ENCODE results near the gene PTBP1.

Gene PTBP1

GRCh38 chr19:821825-822503, 24.7 kb downstream of the PTBP1 start, which contains the start of gene PLPPR3:
TSS of gene PLPPR3 (minus strand) at chr19:821955. CDS start at chr19:821559, 396 bp downstream.
- Histone ChIP-seq H3F3A (ENCODE audit: insufficient read depth) (no peaks in the 10 kb centered on the region), H3K9me3 (ENCODE audit: insufficient read depth, low read length) (no peaks in the 10 kb centered on the region), H3K36me3 (ENCODE audit: low read length) (no peaks in the 10 kb centered on the region), H3K9me2 (replicated peaks; ENCODE audit: insufficient read depth, low read length) (no peaks in the 10 kb centered on the region), H3K4me3 (ENCODE audit: insufficient read depth, low read length, poor library complexity, severe bottlenecking) (no peak within 1 kb of the TSS), H3K27me3 (ENCODE audit: low read length) (no peaks in the 10 kb centered on the region), H3K27ac (ENCODE audit: low read depth, low read length) (no peak within 1 kb of the TSS), H4K20me1 (ENCODE audit: low read depth, low read length) (no peaks in the 10 kb centered on the region), H2AFZ (ENCODE audit: low read depth, low read length, severe bottlenecking) (no peak within 1 kb of the TSS), H3K79me2 (ENCODE audit: insufficient read depth, low read length) (no peaks in the 10 kb centered on the region), H3K4me2 (ENCODE audit: low read depth, low read length, poor library complexity, severe bottlenecking) (no peak within 1 kb of the TSS), H3K9ac (ENCODE audit: low read length) (no peak within 1 kb of the TSS)
- TF ChIP-seq EZH2phosphoT487 (conservative IDR thresholded peaks at IDR 0.05; ENCODE audit: low read length), result no peak

GRCh38 chr19:823565-824121, 26.4 kb downstream of the PTBP1 start:
- Histone ChIP-seq H3K27me3 (ENCODE audit: low read length) (no peaks in the 10 kb centered on the region), H4K20me1 (ENCODE audit: low read depth, low read length) (no peaks in the 10 kb centered on the region), H2AFZ (ENCODE audit: low read depth, low read length, severe bottlenecking) (no peak overlapping the region), H3K9ac (ENCODE audit: low read length) (no peak overlapping the region), H3K9me3 (ENCODE audit: insufficient read depth, low read length) (no peaks in the 10 kb centered on the region), H3K9me2 (replicated peaks; ENCODE audit: insufficient read depth, low read length) (no peaks in the 10 kb centered on the region), H3K4me3 (ENCODE audit: insufficient read depth, low read length, poor library complexity, severe bottlenecking) (no peak overlapping the region), H3F3A (ENCODE audit: insufficient read depth) (no peaks in the 10 kb centered on the region), H3K36me3 (ENCODE audit: low read length) (no peaks in the 10 kb centered on the region), H3K4me2 (ENCODE audit: low read depth, low read length, poor library complexity, severe bottlenecking) (no peak overlapping the region), H3K27ac (ENCODE audit: low read depth, low read length) (no peak overlapping the region), H3K79me2 (ENCODE audit: insufficient read depth, low read length) (no peaks in the 10 kb centered on the region)
- TF ChIP-seq CTCF (IDR thresholded peaks at IDR 0.05; ENCODE audit: insufficient read depth, low read length, poor library complexity, severe bottlenecking) (no peak), EZH2phosphoT487 (conservative IDR thresholded peaks at IDR 0.05; ENCODE audit: low read length) (no peak)

DNA sequence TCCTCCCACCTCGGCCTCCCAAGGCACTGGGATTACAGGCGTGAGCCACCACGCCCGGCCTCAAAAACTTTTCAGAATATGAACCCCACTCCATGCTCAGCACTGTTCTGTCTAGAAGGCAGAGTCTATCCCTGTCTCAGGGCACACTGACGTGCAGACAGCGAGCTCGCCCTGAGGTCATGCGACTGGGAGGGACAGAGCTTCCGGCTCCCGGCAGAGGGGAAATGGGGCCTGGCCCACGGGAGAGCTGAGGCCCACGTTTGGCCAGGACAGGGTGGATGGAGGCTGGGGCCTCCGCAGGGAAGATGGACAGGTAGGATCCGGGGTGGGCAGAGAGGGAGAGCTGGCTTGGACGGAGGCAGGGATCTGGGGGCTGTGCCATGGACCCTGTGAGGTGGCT, 27.6 kb downstream of the PTBP1 start:
- no peak overlapping the region for H3K4me3 ChIP-seq (ENCODE audit: insufficient read depth, low read length, poor library complexity, severe bottlenecking)
- no peak overlapping the region for H3K9ac ChIP-seq (ENCODE audit: low read length)
- no peaks in the 10 kb centered on the region for H3K27me3 ChIP-seq (ENCODE audit: low read length)

More for the DNA sequence above, 27.6 kb downstream of the PTBP1 start:
- Histone ChIP-seq H3K79me2 (ENCODE audit: insufficient read depth, low read length) (no peaks in the 10 kb centered on the region), H2AFZ (ENCODE audit: low read depth, low read length, severe bottlenecking) (no peak overlapping the region), H3F3A (ENCODE audit: insufficient read depth) (no peaks in the 10 kb centered on the region), H3K9me3 (ENCODE audit: insufficient read depth, low read length) (no peaks in the 10 kb centered on the region), H3K4me2 (ENCODE audit: low read depth, low read length, poor library complexity, severe bottlenecking) (no peak overlapping the region), H3K27ac (ENCODE audit: low read depth, low read length) (no peak overlapping the region), H3K9me2 (replicated peaks; ENCODE audit: insufficient read depth, low read length) (no peaks in the 10 kb centered on the region), H3K36me3 (ENCODE audit: low read length) (no peaks in the 10 kb centered on the region), H4K20me1 (ENCODE audit: low read depth, low read length) (no peaks in the 10 kb centered on the region)
- TF ChIP-seq EZH2phosphoT487 (conservative IDR thresholded peaks at IDR 0.05; ENCODE audit: low read length), result no peak
- no peak for TF ChIP-seq CTCF (IDR thresholded peaks at IDR 0.05; ENCODE audit: insufficient read depth, low read length, poor library complexity, severe bottlenecking)

All from SU-DHL-6 (cell line).